Panc1 (cell line): ENCODE data around the gene RAPGEF1.

Source experiments
- POLR2AphosphoS5 ChIP-seq: IDR thresholded peaks from 2 replicates; pipeline ENCODE4 v1.6.1; 2012; ENCODE audit warnings: mild to moderate bottlenecking, low read depth, low read length, moderate library complexity
- SIN3A ChIP-seq: IDR thresholded peaks from 2 replicates; pipeline ENCODE4 v1.6.1; 2012; ENCODE audit warnings: low read depth, mild to moderate bottlenecking, low read length, moderate library complexity, borderline replicate concordance; ENCODE audit not compliant: insufficient read depth
- TF ChIP-seq, protein P1 (sequence below): fragments of 450-650 bp; IDR thresholded peaks from 2 replicates; pipeline ENCODE4 v1.5.1; 2017; ENCODE audit warnings: mild to moderate bottlenecking
- TF ChIP-seq, protein P2 (sequence below), 2 experiments: IDR thresholded peaks; 2 replicates each; pipeline ENCODE4 v1.6.1; 2011 to 2012; ENCODE audit warnings: low read depth in 2 of 2, control low read depth in 1 of 2, low read length in 1 of 2, mild to moderate bottlenecking in 1 of 2, moderate library complexity in 1 of 2; ENCODE audit not compliant: insufficient read depth in 1 of 2

DNA sequence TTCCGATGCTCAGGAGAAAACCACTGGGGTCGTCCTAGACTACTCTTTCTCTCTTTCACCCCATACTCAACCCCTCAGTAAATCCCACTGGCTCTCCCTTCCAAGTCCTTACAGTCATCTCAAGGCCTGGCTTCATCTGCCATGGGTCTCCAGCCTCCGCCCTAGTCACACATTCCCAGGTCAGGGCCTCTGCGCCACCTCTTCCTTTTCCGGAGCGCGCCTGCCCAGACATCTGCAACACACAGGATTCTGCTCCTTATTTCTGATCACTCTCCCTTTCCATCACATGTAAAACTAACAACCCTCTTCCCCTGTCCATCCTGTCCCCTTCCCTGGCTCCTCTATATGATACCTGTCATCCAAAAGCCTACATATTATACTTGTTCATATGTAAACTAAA is 39.8 kb downstream of the RAPGEF1 start:
- TF ChIP-seq, protein P1, sequence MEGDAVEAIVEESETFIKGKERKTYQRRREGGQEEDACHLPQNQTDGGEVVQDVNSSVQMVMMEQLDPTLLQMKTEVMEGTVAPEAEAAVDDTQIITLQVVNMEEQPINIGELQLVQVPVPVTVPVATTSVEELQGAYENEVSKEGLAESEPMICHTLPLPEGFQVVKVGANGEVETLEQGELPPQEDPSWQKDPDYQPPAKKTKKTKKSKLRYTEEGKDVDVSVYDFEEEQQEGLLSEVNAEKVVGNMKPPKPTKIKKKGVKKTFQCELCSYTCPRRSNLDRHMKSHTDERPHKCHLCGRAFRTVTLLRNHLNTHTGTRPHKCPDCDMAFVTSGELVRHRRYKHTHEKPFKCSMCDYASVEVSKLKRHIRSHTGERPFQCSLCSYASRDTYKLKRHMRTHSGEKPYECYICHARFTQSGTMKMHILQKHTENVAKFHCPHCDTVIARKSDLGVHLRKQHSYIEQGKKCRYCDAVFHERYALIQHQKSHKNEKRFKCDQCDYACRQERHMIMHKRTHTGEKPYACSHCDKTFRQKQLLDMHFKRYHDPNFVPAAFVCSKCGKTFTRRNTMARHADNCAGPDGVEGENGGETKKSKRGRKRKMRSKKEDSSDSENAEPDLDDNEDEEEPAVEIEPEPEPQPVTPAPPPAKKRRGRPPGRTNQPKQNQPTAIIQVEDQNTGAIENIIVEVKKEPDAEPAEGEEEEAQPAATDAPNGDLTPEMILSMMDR, result no peak
- TF ChIP-seq SIN3A (no peak), POLR2AphosphoS5 (no peak)
- TF ChIP-seq, protein P2, sequence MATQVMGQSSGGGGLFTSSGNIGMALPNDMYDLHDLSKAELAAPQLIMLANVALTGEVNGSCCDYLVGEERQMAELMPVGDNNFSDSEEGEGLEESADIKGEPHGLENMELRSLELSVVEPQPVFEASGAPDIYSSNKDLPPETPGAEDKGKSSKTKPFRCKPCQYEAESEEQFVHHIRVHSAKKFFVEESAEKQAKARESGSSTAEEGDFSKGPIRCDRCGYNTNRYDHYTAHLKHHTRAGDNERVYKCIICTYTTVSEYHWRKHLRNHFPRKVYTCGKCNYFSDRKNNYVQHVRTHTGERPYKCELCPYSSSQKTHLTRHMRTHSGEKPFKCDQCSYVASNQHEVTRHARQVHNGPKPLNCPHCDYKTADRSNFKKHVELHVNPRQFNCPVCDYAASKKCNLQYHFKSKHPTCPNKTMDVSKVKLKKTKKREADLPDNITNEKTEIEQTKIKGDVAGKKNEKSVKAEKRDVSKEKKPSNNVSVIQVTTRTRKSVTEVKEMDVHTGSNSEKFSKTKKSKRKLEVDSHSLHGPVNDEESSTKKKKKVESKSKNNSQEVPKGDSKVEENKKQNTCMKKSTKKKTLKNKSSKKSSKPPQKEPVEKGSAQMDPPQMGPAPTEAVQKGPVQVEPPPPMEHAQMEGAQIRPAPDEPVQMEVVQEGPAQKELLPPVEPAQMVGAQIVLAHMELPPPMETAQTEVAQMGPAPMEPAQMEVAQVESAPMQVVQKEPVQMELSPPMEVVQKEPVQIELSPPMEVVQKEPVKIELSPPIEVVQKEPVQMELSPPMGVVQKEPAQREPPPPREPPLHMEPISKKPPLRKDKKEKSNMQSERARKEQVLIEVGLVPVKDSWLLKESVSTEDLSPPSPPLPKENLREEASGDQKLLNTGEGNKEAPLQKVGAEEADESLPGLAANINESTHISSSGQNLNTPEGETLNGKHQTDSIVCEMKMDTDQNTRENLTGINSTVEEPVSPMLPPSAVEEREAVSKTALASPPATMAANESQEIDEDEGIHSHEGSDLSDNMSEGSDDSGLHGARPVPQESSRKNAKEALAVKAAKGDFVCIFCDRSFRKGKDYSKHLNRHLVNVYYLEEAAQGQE (IDR thresholded peaks at IDR 0.05; ENCODE audit: insufficient read depth in 1 of 2, low read depth in 2 of 2, low read length in 1 of 2), result no peak
